H9 (cell line): Measurements from ENCODE around the gene FBXW4. TPM values are rescaled to one million over a fixed set of nuclear protein-coding genes. Genes with fewer than 3 reads are reported as not detected.

Experiments used
- DNase-seq: peaks from one replicate; pipeline ENCODE4 v3.0.0-alpha.2; 2017
- H2AFZ ChIP-seq: one replicate; pipeline ENCODE4 v1.6.1; 2013; ENCODE audit warnings: mild to moderate bottlenecking, low read length, control low read depth, moderate library complexity
- H2AK5ac ChIP-seq: 2 replicates; pipeline ENCODE4 v1.6.1; 2013; ENCODE audit warnings: low read length, control low read depth, mixed read lengths; ENCODE audit not compliant: insufficient read length
- H2BK120ac ChIP-seq: one replicate; pipeline ENCODE4 v1.6.1; 2013; ENCODE audit warnings: low read depth, mild to moderate bottlenecking, low read length, control low read depth, inconsistent platforms; ENCODE audit not compliant: poor library complexity, severe bottlenecking
- H2BK12ac ChIP-seq: 2 replicates; pipeline ENCODE4 v1.6.1; 2013; ENCODE audit warnings: low read length, control low read depth, mixed read lengths, low read depth; ENCODE audit not compliant: insufficient read length
- H2BK15ac ChIP-seq: 2 replicates; pipeline ENCODE4 v1.6.1; 2013; ENCODE audit warnings: low read depth, low read length, control low read depth
- H2BK20ac ChIP-seq: one replicate; pipeline ENCODE4 v1.6.1; 2013; ENCODE audit warnings: low read depth, mild to moderate bottlenecking, low read length, control low read depth, inconsistent platforms; ENCODE audit not compliant: poor library complexity, severe bottlenecking
- H2BK5ac ChIP-seq: 2 replicates; pipeline ENCODE4 v1.6.1; 2013; ENCODE audit warnings: low read length, control low read depth, mixed read lengths; ENCODE audit not compliant: insufficient read length
- H3K14ac ChIP-seq: 2 replicates; pipeline ENCODE4 v1.6.1; 2013; ENCODE audit warnings: low read length, control low read depth; ENCODE audit not compliant: insufficient read depth
- H3K18ac ChIP-seq: 2 replicates; pipeline ENCODE4 v1.6.1; 2013; ENCODE audit warnings: low read depth, mild to moderate bottlenecking, mixed read lengths, low read length, control low read depth; ENCODE audit not compliant: insufficient read length
- H3K23ac ChIP-seq: 2 replicates; pipeline ENCODE4 v1.6.1; 2013; ENCODE audit warnings: low read length, control low read depth, mixed read lengths, low read depth; ENCODE audit not compliant: insufficient read length
- H3K23me2 ChIP-seq: 2 replicates; pipeline ENCODE4 v1.6.1; 2013; ENCODE audit warnings: low read depth, mild to moderate bottlenecking, mixed read lengths, low read length, control low read depth; ENCODE audit not compliant: insufficient read length, poor library complexity, severe bottlenecking
- H3K27ac ChIP-seq: 2 replicates; pipeline ENCODE4 v1.5.1; 2013; ENCODE audit warnings: low read length, control low read depth, mixed read lengths, low read depth; ENCODE audit not compliant: insufficient read length
- H3K27me3 ChIP-seq: 2 replicates; pipeline ENCODE4 v1.6.1; 2013; ENCODE audit warnings: low read length, control low read depth, inconsistent platforms; ENCODE audit not compliant: insufficient read depth
- H3K4ac ChIP-seq: 2 replicates; pipeline ENCODE4 v1.6.1; 2013; ENCODE audit warnings: low read depth, mild to moderate bottlenecking, control low read depth, inconsistent platforms, low read length, moderate library complexity
- H3K4me1 ChIP-seq: 2 replicates; pipeline ENCODE4 v1.6.1; 2013; ENCODE audit warnings: low read length, control low read depth, inconsistent platforms; ENCODE audit not compliant: insufficient read depth
- H3K4me2 ChIP-seq: 2 replicates; pipeline ENCODE4 v1.6.1; 2013; ENCODE audit warnings: low read length, control low read depth, mixed read lengths; ENCODE audit not compliant: insufficient read length, insufficient read depth
- H3K56ac ChIP-seq: 2 replicates; pipeline ENCODE4 v1.6.1; 2013; ENCODE audit warnings: low read depth, mild to moderate bottlenecking, mixed read lengths, low read length, control low read depth; ENCODE audit not compliant: insufficient read length
- H3K79me1 ChIP-seq: 2 replicates; pipeline ENCODE4 v1.6.1; 2013; ENCODE audit warnings: low read depth, mild to moderate bottlenecking, moderate library complexity, low read length, control low read depth, inconsistent platforms; ENCODE audit not compliant: insufficient read depth, poor library complexity, severe bottlenecking
- H3K79me2 ChIP-seq: 2 replicates; pipeline ENCODE4 v1.6.1; 2013; ENCODE audit warnings: low read length, control low read depth, inconsistent platforms; ENCODE audit not compliant: insufficient read depth
- H3K9ac ChIP-seq: 2 replicates; pipeline ENCODE4 v1.6.1; 2013; ENCODE audit warnings: low read length, control low read depth, mixed read lengths; ENCODE audit not compliant: insufficient read length; ENCODE audit errors: extremely low read depth
- H3K9me3 ChIP-seq: one replicate; pipeline ENCODE4 v1.6.1; 2013; ENCODE audit warnings: low read depth, low read length, inconsistent platforms; ENCODE audit not compliant: control insufficient read depth
- H3T11ph ChIP-seq: one replicate; pipeline ENCODE4 v1.6.1; 2013; ENCODE audit warnings: mild to moderate bottlenecking, low read length, control low read depth, inconsistent platforms
- H4K20me1 ChIP-seq: one replicate; pipeline ENCODE4 v1.6.1; 2013; ENCODE audit not compliant: control insufficient read depth, insufficient read length, insufficient read depth
- H4K5ac ChIP-seq: 2 replicates; pipeline ENCODE4 v1.6.1; 2013; ENCODE audit warnings: low read depth, mild to moderate bottlenecking, mixed read lengths, low read length, control low read depth; ENCODE audit not compliant: insufficient read length
- H4K8ac ChIP-seq: replicated peaks from 2 replicates; pipeline ENCODE4 v1.6.1; 2013; ENCODE audit warnings: low read length, control low read depth, mixed read lengths, low read depth; ENCODE audit not compliant: insufficient read length
- H4K91ac ChIP-seq: 2 replicates; pipeline ENCODE4 v1.6.1; 2013; ENCODE audit warnings: low read depth, mild to moderate bottlenecking, moderate library complexity, mixed read lengths, low read length, control low read depth; ENCODE audit not compliant: insufficient read length
- H3K27ac Mint-ChIP-seq, 3 experiments: 2 replicates in 2 of 3; 3 replicates in 1 of 3; pipeline ENCODE4 v1.8.0; 2020 to 2021; ENCODE audit warnings: mixed read lengths in 3 of 3, mild to moderate bottlenecking in 1 of 3, moderate library complexity in 1 of 3
- H3K27me3 Mint-ChIP-seq: 2 replicates; pipeline ENCODE4 v1.8.0; 2021; ENCODE audit warnings: low read depth, mild to moderate bottlenecking, moderate library complexity, mixed read lengths
- H3K36me3 Mint-ChIP-seq, 3 experiments: 2 replicates in 2 of 3; 3 replicates in 1 of 3; pipeline ENCODE4 v1.8.0; 2020 to 2021; ENCODE audit warnings: low read depth in 3 of 3, mixed read lengths in 3 of 3; ENCODE audit not compliant: insufficient read depth in 1 of 3
- H3K4me1 Mint-ChIP-seq, 2 experiments: 2 replicates each; pipeline ENCODE4 v1.8.0; 2020; ENCODE audit warnings: mixed read lengths in 2 of 2
- H3K4me3 Mint-ChIP-seq, 2 experiments: 2 replicates in 1 of 2; 3 replicates in 1 of 2; pipeline ENCODE4 v1.8.0; 2020 to 2021; ENCODE audit warnings: mild to moderate bottlenecking in 2 of 2, mixed read lengths in 2 of 2, moderate library complexity in 1 of 2
- H3K9me3 Mint-ChIP-seq, 2 experiments: 2 replicates in 1 of 2; 3 replicates in 1 of 2; pipeline ENCODE4 v1.8.0; 2020; ENCODE audit warnings: mild to moderate bottlenecking in 2 of 2, mixed read lengths in 2 of 2, moderate library complexity in 1 of 2
- WGBS: extraction: QIAGEN DNeasy Blood & Tissue Kit; methylation state at CpG from one replicate; pipeline ENCODE4 v1.1.7; 2013; ENCODE audit warnings: missing lambda C conversion rate, low lambda C conversion rate, mixed read lengths; ENCODE audit not compliant: insufficient read length; ENCODE audit errors: extremely low coverage; 5-methylcytosine and 5-hydroxymethylcytosine counted together
- total RNA-seq: library from RNA; stranded (reverse); gene quantifications from 2 replicates; pipeline ENCODE4 v1.2.1, GENCODE V29; 2021
- TF ChIP-seq, protein P1 (sequence below): fragments of 200-600 bp; sonication (generic); conservative IDR thresholded peaks from 3 replicates; pipeline ENCODE4 v1.8.0; 2021; ENCODE audit warnings: antibody characterized with exemption, mild to moderate bottlenecking

The FBXW4 gene
- total RNA-seq, 1 experiment from 2014 or later: 41.6 TPM

DNA sequence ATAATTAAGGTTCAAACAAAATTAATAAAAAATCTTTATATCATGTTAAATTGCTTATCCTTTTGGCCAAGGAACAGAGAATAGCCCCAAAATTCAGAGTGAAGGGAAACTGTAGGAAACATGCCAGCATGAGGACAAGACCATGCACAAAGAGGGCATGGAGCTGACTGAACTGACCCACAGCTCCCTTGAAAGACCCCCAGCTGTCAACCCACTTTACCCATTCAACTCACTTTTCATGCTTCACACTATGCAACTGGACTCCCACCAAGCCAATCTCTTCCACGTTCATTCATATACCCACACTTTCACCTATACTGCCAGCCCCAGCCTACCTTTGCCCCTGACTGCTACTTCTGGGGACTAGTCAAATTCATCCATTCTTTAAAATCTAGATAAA lies 10.2 kb downstream of the FBXW4 start:
- no CpG with 5 or more reads among the region's 1 CpG for WGBS
- H3K79me2 ChIP-seq: no peaks in the 10 kb centered on the region
- H4K5ac ChIP-seq: no peak overlapping the region
- peaks cover 0 to 4% (median 0%) of the 10 kb centered on the region in 3 experiments; a peak in 1 of 7 replicates for H3K36me3 Mint-ChIP-seq
- H2AFZ ChIP-seq: no peak overlapping the region
- no peaks in the 10 kb centered on the region for H3K27me3 Mint-ChIP-seq
- H2BK120ac ChIP-seq: no peak overlapping the region
- H4K91ac ChIP-seq: no peak overlapping the region
- H4K20me1 ChIP-seq: no peaks in the 10 kb centered on the region
- H2BK5ac ChIP-seq: no peak overlapping the region
- H3K14ac ChIP-seq: no peak overlapping the region
- no peak overlapping the region for H3K56ac ChIP-seq
- no peaks in the 10 kb centered on the region for H3K4me1 ChIP-seq
- H3K9ac ChIP-seq: no peak overlapping the region
- DNase-seq: no peak
- H3K27ac Mint-ChIP-seq: no peak overlapping the region; a peak in 1 of 7 replicates
- no peak overlapping the region for H2BK20ac ChIP-seq
- H3K9me3 ChIP-seq: no peaks in the 10 kb centered on the region
- no peak overlapping the region for H2AK5ac ChIP-seq
- no peak overlapping the region for H3K18ac ChIP-seq
- no peak overlapping the region for H3K4ac ChIP-seq
- TF ChIP-seq, protein P1, sequence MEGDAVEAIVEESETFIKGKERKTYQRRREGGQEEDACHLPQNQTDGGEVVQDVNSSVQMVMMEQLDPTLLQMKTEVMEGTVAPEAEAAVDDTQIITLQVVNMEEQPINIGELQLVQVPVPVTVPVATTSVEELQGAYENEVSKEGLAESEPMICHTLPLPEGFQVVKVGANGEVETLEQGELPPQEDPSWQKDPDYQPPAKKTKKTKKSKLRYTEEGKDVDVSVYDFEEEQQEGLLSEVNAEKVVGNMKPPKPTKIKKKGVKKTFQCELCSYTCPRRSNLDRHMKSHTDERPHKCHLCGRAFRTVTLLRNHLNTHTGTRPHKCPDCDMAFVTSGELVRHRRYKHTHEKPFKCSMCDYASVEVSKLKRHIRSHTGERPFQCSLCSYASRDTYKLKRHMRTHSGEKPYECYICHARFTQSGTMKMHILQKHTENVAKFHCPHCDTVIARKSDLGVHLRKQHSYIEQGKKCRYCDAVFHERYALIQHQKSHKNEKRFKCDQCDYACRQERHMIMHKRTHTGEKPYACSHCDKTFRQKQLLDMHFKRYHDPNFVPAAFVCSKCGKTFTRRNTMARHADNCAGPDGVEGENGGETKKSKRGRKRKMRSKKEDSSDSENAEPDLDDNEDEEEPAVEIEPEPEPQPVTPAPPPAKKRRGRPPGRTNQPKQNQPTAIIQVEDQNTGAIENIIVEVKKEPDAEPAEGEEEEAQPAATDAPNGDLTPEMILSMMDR: no peak
- no peaks in the 10 kb centered on the region for H3K27me3 ChIP-seq
- H3K4me3 Mint-ChIP-seq: no peak overlapping the region
- no peak overlapping the region for H2BK12ac ChIP-seq
- H3K23ac ChIP-seq: no peak overlapping the region
- no peaks in the 10 kb centered on the region; a peak in 1 of 5 replicates for H3K9me3 Mint-ChIP-seq
- no peak overlapping the region for H4K8ac ChIP-seq
- H3K23me2 ChIP-seq: no peaks in the 10 kb centered on the region
- H3T11ph ChIP-seq: no peak overlapping the region
- H3K4me1 Mint-ChIP-seq: peaks cover 24 to 26% of the 10 kb centered on the region in 2 experiments
- H3K79me1 ChIP-seq: peaks cover 3% of the 10 kb centered on the region
- H3K27ac ChIP-seq: no peak overlapping the region
- no peak overlapping the region for H2BK15ac ChIP-seq
- no peak overlapping the region for H3K4me2 ChIP-seq
